ENCODE results near the gene DDX3X. TPM values are rescaled to one million over a fixed set of nuclear protein-coding genes. Genes with fewer than 3 reads are reported as not detected.
"Not testable (repeated sequence)": the region's sequence is repeated elsewhere in the genome, so short reads cannot be mapped to it uniquely, and the experiment has no call there.

DDX3X gene
- total RNA-seq, 1 donor from 2014 or later, result 595 TPM

- not testable (repeated sequence) for DNase-seq (ENCODE audit: low read depth)
These were observed 37.6 kb downstream of the DDX3X start for GRCh38 chrX:41371575-41371974.

GRCh38 chrX:41373989-41374606, 40.1 kb downstream of the DDX3X start:
- no peak for DNase-seq (ENCODE audit: low read depth)

- no peak for DNase-seq (ENCODE audit: low read depth)
These were observed 43.7 kb downstream of the DDX3X start for GRCh38 chrX:41377624-41378023.

GRCh38 chrX:41381685-41382084, 47.7 kb downstream of the DDX3X start:
- DNase-seq (ENCODE audit: low read depth), result peak; percentile 84

- DNase-seq (ENCODE audit: low read depth), result peak; percentile 28
These were observed 49.0 kb downstream of the DDX3X start for GRCh38 chrX:41382714-41383645.

GRCh38 chrX:41384051-41384705, 50.2 kb downstream of the DDX3X start:
- peak; percentile 69 for DNase-seq (ENCODE audit: low read depth)

GRCh38 chrX:41386222-41386990, 52.4 kb downstream of the DDX3X start:
- no peak for DNase-seq (ENCODE audit: low read depth)

- no peak for DNase-seq (ENCODE audit: low read depth)
These were observed 54.6 kb downstream of the DDX3X start for GRCh38 chrX:41388543-41388942.

GRCh38 chrX:41389311-41389888, 55.4 kb downstream of the DDX3X start:
- peak; percentile 21 for DNase-seq (ENCODE audit: low read depth)

GRCh38 chrX:41390576-41390975, 56.6 kb downstream of the DDX3X start:
- not testable (repeated sequence) for DNase-seq (ENCODE audit: low read depth)

- no peak for DNase-seq (ENCODE audit: low read depth)
These were observed 57.6 kb downstream of the DDX3X start for GRCh38 chrX:41391606-41392005.

- no peak for DNase-seq (ENCODE audit: low read depth)
These were observed 60.3 kb downstream of the DDX3X start for GRCh38 chrX:41394293-41394692.

GRCh38 chrX:41397219-41397618, 63.3 kb downstream of the DDX3X start:
- no peak for DNase-seq (ENCODE audit: low read depth)

GRCh38 chrX:41397768-41398167, 63.8 kb downstream of the DDX3X start:
- no peak for DNase-seq (ENCODE audit: low read depth)

- not testable (repeated sequence) for DNase-seq (ENCODE audit: low read depth)
These were observed 68.6 kb downstream of the DDX3X start for GRCh38 chrX:41402556-41402955.

- DNase-seq (ENCODE audit: low read depth), result no peak
These were observed 71.6 kb downstream of the DDX3X start for GRCh38 chrX:41405551-41405950.

GRCh38 chrX:41406201-41406600, 72.2 kb downstream of the DDX3X start:
- DNase-seq (ENCODE audit: low read depth), result peak; percentile 68

GRCh38 chrX:41407816-41408215, 73.9 kb downstream of the DDX3X start:
- no peak for DNase-seq (ENCODE audit: low read depth)

GRCh38 chrX:41408576-41408975, 74.6 kb downstream of the DDX3X start:
- DNase-seq (ENCODE audit: low read depth), result no peak

GRCh38 chrX:41409006-41409405, 75.0 kb downstream of the DDX3X start:
- DNase-seq (ENCODE audit: low read depth), result no peak

- not testable (repeated sequence) for DNase-seq (ENCODE audit: low read depth)
These were observed 77.3 kb downstream of the DDX3X start for GRCh38 chrX:41411222-41411621.
